ENCODE results near the gene REEP1. TPM values are rescaled to one million over a fixed set of nuclear protein-coding genes. Genes with fewer than 3 reads are reported as not detected.

Gene REEP1
- total and polyA plus RNA-seq, 9 of the 15 experiments (the other 6 are each of a cell fraction or from before 2014, with no cell fraction given) = 0.11 to 0.67 (median 0.13) TPM

DNA sequence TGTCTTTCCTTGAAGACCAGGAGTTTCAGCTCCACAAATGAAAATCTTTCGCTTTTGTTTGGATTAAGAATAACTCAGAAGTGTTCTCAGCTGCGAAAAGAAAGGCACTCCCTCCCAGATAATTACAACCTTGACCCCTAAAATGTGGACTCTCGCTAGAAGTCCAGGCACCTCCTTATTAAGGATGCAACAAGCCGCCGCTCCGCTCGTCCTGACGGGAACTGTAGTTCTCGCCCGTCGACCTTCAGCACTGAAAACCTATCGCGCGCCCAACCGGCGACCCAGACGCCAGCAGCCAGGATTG lies 142.7 kb downstream of the REEP1 start (continued):
- TF ChIP-seq YY1 (IDR thresholded peaks at IDR 0.05; ENCODE audit: borderline replicate concordance in 1 of 3, control insufficient read depth in 1 of 3, extremely low read depth in 1 of 3, insufficient read depth in 3 of 3, insufficient read length in 1 of 3, insufficient replicate concordance in 2 of 3, low read depth in 1 of 3, low read length in 2 of 3) (no peak), KDM2B (CRISPR knock-in tag; IDR thresholded peaks at IDR 0.05) (no peak), REST (IDR thresholded peaks at IDR 0.05; ENCODE audit: borderline replicate concordance) (no peak), REST (CRISPR knock-in tag; IDR thresholded peaks at IDR 0.05; ENCODE audit: low read depth) (no peak), TOE1 (IDR thresholded peaks at IDR 0.05; ENCODE audit: borderline replicate concordance) (peak; percentile 20; the same call in 1 of the 2 replicates), TOE1 (CRISPR knock-in tag; IDR thresholded peaks at IDR 0.05; ENCODE audit: borderline replicate concordance, low read depth) (no peak), ZNF184 (CRISPR knock-in tag; IDR thresholded peaks at IDR 0.05) (no peak), ZNF431 (CRISPR knock-in tag; IDR thresholded peaks at IDR 0.05) (no peak), NFRKB (IDR thresholded peaks at IDR 0.05; ENCODE audit: low read depth) (no peak), HNRNPL (IDR thresholded peaks at IDR 0.05; ENCODE audit: low read depth, low read length) (no peak), ARID2 (IDR thresholded peaks at IDR 0.05) (no peak), POLR2H (tag; IDR thresholded peaks at IDR 0.05; ENCODE audit: low read depth) (no peak), ZFP30 (CRISPR knock-in tag; IDR thresholded peaks at IDR 0.05; ENCODE audit: borderline replicate concordance) (no peak), E2F3 (CRISPR knock-in tag; IDR thresholded peaks at IDR 0.05) (no peak), ZNF140 (CRISPR knock-in tag; IDR thresholded peaks at IDR 0.05) (no peak)
- TF ChIP-seq, protein P1, sequence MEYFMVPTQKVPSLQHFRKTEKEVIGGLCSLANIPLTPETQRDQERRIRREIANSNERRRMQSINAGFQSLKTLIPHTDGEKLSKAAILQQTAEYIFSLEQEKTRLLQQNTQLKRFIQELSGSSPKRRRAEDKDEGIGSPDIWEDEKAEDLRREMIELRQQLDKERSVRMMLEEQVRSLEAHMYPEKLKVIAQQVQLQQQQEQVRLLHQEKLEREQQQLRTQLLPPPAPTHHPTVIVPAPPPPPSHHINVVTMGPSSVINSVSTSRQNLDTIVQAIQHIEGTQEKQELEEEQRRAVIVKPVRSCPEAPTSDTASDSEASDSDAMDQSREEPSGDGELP (CRISPR knock-in tag; IDR thresholded peaks at IDR 0.05; ENCODE audit: borderline replicate concordance) = no peak
- TF ChIP-seq, protein P2, sequence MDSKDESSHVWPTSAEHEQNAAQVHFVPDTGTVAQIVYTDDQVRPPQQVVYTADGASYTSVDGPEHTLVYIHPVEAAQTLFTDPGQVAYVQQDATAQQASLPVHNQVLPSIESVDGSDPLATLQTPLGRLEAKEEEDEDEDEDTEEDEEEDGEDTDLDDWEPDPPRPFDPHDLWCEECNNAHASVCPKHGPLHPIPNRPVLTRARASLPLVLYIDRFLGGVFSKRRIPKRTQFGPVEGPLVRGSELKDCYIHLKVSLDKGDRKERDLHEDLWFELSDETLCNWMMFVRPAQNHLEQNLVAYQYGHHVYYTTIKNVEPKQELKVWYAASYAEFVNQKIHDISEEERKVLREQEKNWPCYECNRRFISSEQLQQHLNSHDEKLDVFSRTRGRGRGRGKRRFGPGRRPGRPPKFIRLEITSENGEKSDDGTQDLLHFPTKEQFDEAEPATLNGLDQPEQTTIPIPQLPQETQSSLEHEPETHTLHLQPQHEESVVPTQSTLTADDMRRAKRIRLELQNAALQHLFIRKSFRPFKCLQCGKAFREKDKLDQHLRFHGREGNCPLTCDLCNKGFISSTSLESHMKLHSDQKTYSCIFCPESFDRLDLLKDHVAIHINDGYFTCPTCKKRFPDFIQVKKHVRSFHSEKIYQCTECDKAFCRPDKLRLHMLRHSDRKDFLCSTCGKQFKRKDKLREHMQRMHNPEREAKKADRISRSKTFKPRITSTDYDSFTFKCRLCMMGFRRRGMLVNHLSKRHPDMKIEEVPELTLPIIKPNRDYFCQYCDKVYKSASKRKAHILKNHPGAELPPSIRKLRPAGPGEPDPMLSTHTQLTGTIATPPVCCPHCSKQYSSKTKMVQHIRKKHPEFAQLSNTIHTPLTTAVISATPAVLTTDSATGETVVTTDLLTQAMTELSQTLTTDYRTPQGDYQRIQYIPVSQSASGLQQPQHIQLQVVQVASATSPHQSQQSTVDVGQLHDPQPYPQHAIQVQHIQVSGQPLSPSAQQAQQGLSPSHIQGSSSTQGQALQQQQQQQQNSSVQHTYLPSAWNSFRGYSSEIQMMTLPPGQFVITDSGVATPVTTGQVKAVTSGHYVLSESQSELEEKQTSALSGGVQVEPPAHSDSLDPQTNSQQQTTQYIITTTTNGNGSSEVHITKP (IDR thresholded peaks at IDR 0.05; ENCODE audit: partially characterized antibody) = peak; percentile 8
